HCT116 (cell line): Measurements from ENCODE around the gene NOXO1. TPM values are rescaled to one million over a fixed set of nuclear protein-coding genes. Genes with fewer than 3 reads are reported as not detected.
"Not testable (repeated sequence)": the region's sequence is repeated elsewhere in the genome, so short reads cannot be mapped to it uniquely, and the experiment has no call there.

ENCODE experiments used
- ATAC-seq: fragments of 200-7000 bp; cut with Tn5 transposase; 2 replicates; pipeline ENCODE4 v1.9.1; 2020; ENCODE audit warnings: mild to moderate bottlenecking, moderate library complexity
- BruUV-seq: library from RNA; stranded (reverse); fragments of 400-500 nt; replicated peaks from 2 replicates; lab custom pipeline; 2021; lab: Mats Ljungman, UMichigan
- CTCF ChIA-PET: fragments of 300-600 bp; sonication (Branson Sonifier 250); formaldehyde crosslinking; loops from one replicate; lab custom pipeline; 2021; ENCODE audit warnings: antibody characterized with exemption; lab: Charles Lee
- POLR2A ChIA-PET: fragments of 300-600, 350-600 bp; sonication (Branson Sonifier 250); formaldehyde crosslinking; loops from one replicate; lab custom pipeline; 2021; ENCODE audit warnings: antibody characterized with exemption; lab: Charles Lee
- RAD21 ChIA-PET, 2 experiments: fragments of 300-600 bp; sonication (Branson Sonifier 250); formaldehyde crosslinking; loops; one replicate each; lab custom pipeline; 2023; ENCODE audit warnings: low total read pairs in 2 of 2; ENCODE audit not compliant: uncharacterized antibody in 2 of 2, unreplicated experiment in 2 of 2, low non-redundant PET in 1 of 2; lab: Charles Lee
- DNase-seq: peaks from one replicate; pipeline ENCODE4 v3.0.0-alpha.2; 2010; ENCODE audit warnings: low read depth, low spot score
- H2AFZ ChIP-seq: fragments of 200-600 bp; shearing (Covaris generic), sonication (generic); 2 replicates; pipeline ENCODE4 v1.6.1; 2017; ENCODE audit warnings: low read depth, mixed run types, mixed read lengths, antibody characterized with exemption, low read length; ENCODE audit not compliant: poor library complexity, severe bottlenecking
- H3K27ac ChIP-seq: 2 replicates; pipeline ENCODE4 v1.5.1; 2012; ENCODE audit warnings: low read depth, low read length
- H3K27me3 ChIP-seq: fragments of 200-600 bp; sonication (generic); 2 replicates; pipeline ENCODE4 v1.6.1; 2016; ENCODE audit warnings: mixed run types, low read length, mixed read lengths; ENCODE audit not compliant: insufficient read depth
- H3K36me3 ChIP-seq, 2 experiments: fragments of 200-500 bp in 1 of 2; fragments of 200-600 bp in 1 of 2; sonication (Bioruptor generic) in 1 of 2; sonication (generic) in 1 of 2; 2 replicates each; pipeline versions ENCODE4 v1.5.1 to v1.6.1; 2014 to 2016; ENCODE audit warnings: low read length in 2 of 2, inconsistent platforms in 1 of 2, mixed read lengths in 1 of 2, mixed run types in 1 of 2; ENCODE audit not compliant: insufficient read depth in 2 of 2, control insufficient read depth in 1 of 2
- H3K4me1 ChIP-seq, 2 experiments: fragments of 200-600 bp in 1 of 2; sonication (generic) in 1 of 2; 2 replicates each; pipeline versions ENCODE4 v1.5.1 to v1.6.1; 2012 to 2017; ENCODE audit warnings: low read length in 2 of 2, inconsistent platforms in 1 of 2, mild to moderate bottlenecking in 1 of 2, mixed read lengths in 1 of 2, mixed run types in 1 of 2, moderate library complexity in 1 of 2; ENCODE audit not compliant: insufficient read depth in 2 of 2, control insufficient read depth in 1 of 2
- H3K4me2 ChIP-seq: fragments of 200-600 bp; sonication (generic); 2 replicates; pipeline ENCODE4 v1.6.1; 2017; ENCODE audit warnings: mixed run types, low read length, mixed read lengths
- H3K4me3 ChIP-seq, 2 experiments: fragments of 200-600 bp in 1 of 2; sonication (generic) in 1 of 2; replicated peaks in 1 of 2; 2 replicates each; pipeline ENCODE4 v1.5.1; 2011 to 2016; ENCODE audit warnings: low read length in 2 of 2, control low read depth in 1 of 2, low read depth in 1 of 2, mild to moderate bottlenecking in 1 of 2, mixed read lengths in 1 of 2, mixed run types in 1 of 2
- H3K79me2 ChIP-seq: fragments of 200-600 bp; sonication (generic); 2 replicates; pipeline ENCODE4 v1.6.1; 2017; ENCODE audit warnings: mild to moderate bottlenecking, mixed run types, low read length, moderate library complexity, mixed read lengths; ENCODE audit not compliant: insufficient read depth
- H3K9ac ChIP-seq: fragments of 200-600 bp; sonication (generic); 2 replicates; pipeline ENCODE4 v1.6.1; 2016; ENCODE audit warnings: low read length, mixed read lengths
- H3K9me2 ChIP-seq: fragments of 200-600 bp; sonication (generic), shearing (Covaris generic); 2 replicates; pipeline ENCODE4 v1.6.1; 2017; ENCODE audit warnings: mixed run types, mild to moderate bottlenecking, moderate library complexity; ENCODE audit not compliant: insufficient read depth
- H3K9me3 ChIP-seq, 2 experiments: fragments of 200-500 bp in 1 of 2; fragments of 200-600 bp in 1 of 2; sonication (Bioruptor generic) in 1 of 2; sonication (generic) in 1 of 2; 2 replicates each; pipeline ENCODE4 v1.6.1; 2014 to 2017; ENCODE audit warnings: low read length in 2 of 2, mixed read lengths in 2 of 2, inconsistent platforms in 1 of 2, low read depth in 1 of 2, mild to moderate bottlenecking in 1 of 2, mixed run types in 1 of 2, moderate library complexity in 1 of 2; ENCODE audit not compliant: control insufficient read depth in 1 of 2, insufficient read depth in 1 of 2
- H4K20me1 ChIP-seq: fragments of 200-600 bp; sonication (generic), shearing (Covaris generic); 2 replicates; pipeline ENCODE4 v1.6.1; 2017; ENCODE audit warnings: mixed run types, mild to moderate bottlenecking, moderate library complexity; ENCODE audit not compliant: insufficient read depth
- ATF3 ChIP-seq: IDR thresholded peaks from 2 replicates; pipeline ENCODE4 v1.6.1; 2012
- ELF1 ChIP-seq: IDR thresholded peaks from 2 replicates; pipeline ENCODE4 v1.6.1; 2012; ENCODE audit warnings: low read depth, borderline replicate concordance
- EZH2 ChIP-seq: fragments of 200-600 bp; sonication (generic); IDR thresholded peaks from 2 replicates; pipeline ENCODE4 v1.6.1; 2017; ENCODE audit warnings: antibody characterized with exemption, mixed run types
- FOSL1 ChIP-seq: IDR thresholded peaks from 2 replicates; pipeline ENCODE4 v1.6.1; 2012; ENCODE audit warnings: low read depth
- POLR2AphosphoS5 ChIP-seq: IDR thresholded peaks from 2 replicates; pipeline ENCODE4 v1.6.1; 2011; ENCODE audit warnings: mild to moderate bottlenecking, low read depth, low read length, moderate library complexity
- SP1 ChIP-seq: IDR thresholded peaks from 2 replicates; pipeline ENCODE4 v1.6.1; 2012; ENCODE audit warnings: low read depth
- SRF ChIP-seq: IDR thresholded peaks from 2 replicates; pipeline ENCODE4 v1.6.1; 2012; ENCODE audit warnings: low read depth
- ZBTB33 ChIP-seq: IDR thresholded peaks from 2 replicates; pipeline ENCODE4 v1.6.1; 2011; ENCODE audit warnings: mild to moderate bottlenecking, low read length, moderate library complexity; ENCODE audit not compliant: insufficient replicate concordance; ENCODE audit errors: extremely low read depth
- ZNF274 ChIP-seq: fragments of 200-500 bp; sonication (Bioruptor generic); IDR thresholded peaks from 2 replicates; pipeline ENCODE4 v1.6.1; 2014; ENCODE audit warnings: mild to moderate bottlenecking, low read depth, low read length, inconsistent platforms
- intact Hi-C: fragments of 100-400 bp; cut with micrococcal nuclease; formaldehyde crosslinking; loops from 2 replicates; pipeline ENCODE4 v1.10.0; 2022
- total RNA-seq: library from RNA; stranded (reverse); gene quantifications from one replicate; pipeline ENCODE4 v1.2.1, GENCODE V29; 2021; ENCODE audit not compliant: unreplicated experiment

Gene NOXO1
- total RNA-seq, 1 experiment from 2014 or later: 10.0 TPM

- no peak for DNase-seq
- Histone ChIP-seq H3K4me3 (peak overlapping the region; percentile 31 to 81), H3K36me3 (peaks cover 4 to 15% of the 10 kb centered on the region in 2 experiments), H3K9me3 (no peaks in the 10 kb centered on the region), H3K27ac (peak overlapping the region; percentile 88), H3K4me1 (peaks cover 8 to 41% of the 10 kb centered on the region in 2 experiments), H3K79me2 (peaks cover 42% of the 10 kb centered on the region), H3K4me2 (peak overlapping the region; percentile 88), H3K27me3 (no peaks in the 10 kb centered on the region), H3K9me2 (no peaks in the 10 kb centered on the region), H4K20me1 (peaks cover 9% of the 10 kb centered on the region; the same call in 1 of the 2 replicates), H2AFZ (peak overlapping the region; percentile 82), H3K9ac (peak overlapping the region; percentile 98)
- no peak for ATAC-seq
- intact Hi-C loops: no loop called here
- TF ChIP-seq SRF: no peak
- no peak for TF ChIP-seq ZNF274
- no peak for TF ChIP-seq POLR2AphosphoS5
- no peak for TF ChIP-seq EZH2
- TF ChIP-seq FOSL1: no peak
- no peak for TF ChIP-seq ZBTB33
- no peak for TF ChIP-seq SP1
- TF ChIP-seq ATF3: no peak
- TF ChIP-seq ELF1: no peak
- RAD21 ChIA-PET: no interaction called here
- CTCF ChIA-PET: no interaction called here
- POLR2A ChIA-PET: interaction anchor here (3.2 kb wide), 1 partner anchor 20 kb away, joined by 14 read pairs; no protein-coding TSS in a partner anchor
- BruUV-seq: no TSS peak
These were observed 22.5 kb downstream of the NOXO1 start for GRCh38 chr16:1958715-1959268.

- POLR2A ChIA-PET: interaction anchor here (1.7 kb wide), 1 partner anchor 15 kb away, joined by 8 read pairs; the partner anchor contains the start of gene MSRB1
These were observed 23.2 kb downstream of the NOXO1 start for GRCh38 chr16:1958143-1958491.

More at GRCh38 chr16:1958143-1958491, 23.2 kb downstream of the NOXO1 start:
- H4K20me1 ChIP-seq, CTCF ChIA-PET, H3K9me2 ChIP-seq, intact Hi-C loops, H3K4me3 ChIP-seq, H3K4me2 ChIP-seq, RAD21 ChIA-PET, H3K36me3 ChIP-seq, BruUV-seq, H3K27me3 ChIP-seq, H2AFZ ChIP-seq, ATAC-seq, H3K9me3 ChIP-seq, DNase-seq, H3K9ac ChIP-seq: not testable (repeated sequence)
- peak overlapping the region; percentile 88; the same call in 1 of the 2 replicates for H3K27ac ChIP-seq
- H3K79me2 ChIP-seq: peaks cover 35% of the 10 kb centered on the region
- H3K4me1 ChIP-seq: peaks cover 8 to 35% of the 10 kb centered on the region in 2 experiments
